H1 (cell line): ENCODE results near the gene SYN1. TPM values are rescaled to one million over a fixed set of nuclear protein-coding genes. Genes with fewer than 3 reads are reported as not detected.

Experiments
- CHD7 ChIP-seq: fragments of 300-600 bp; sonication (generic); IDR thresholded peaks from 2 replicates; pipeline ENCODE4 v1.7.1; 2012; ENCODE audit warnings: low read length, moderate library complexity, mild to moderate bottlenecking, inconsistent platforms; ENCODE audit not compliant: insufficient replicate concordance
- EP300 ChIP-seq, 2 experiments: IDR thresholded peaks; 1 replicate in 1 of 2; 2 replicates in 1 of 2; pipeline ENCODE4 v1.6.1; 2011 to 2012; ENCODE audit warnings: low read depth in 2 of 2, low read length in 2 of 2, mild to moderate bottlenecking in 2 of 2, borderline replicate concordance in 1 of 2, inconsistent platforms in 1 of 2, moderate library complexity in 1 of 2
- FOSL1 ChIP-seq: IDR thresholded peaks from 2 replicates; pipeline ENCODE4 v1.6.1; 2011; ENCODE audit warnings: mild to moderate bottlenecking, low read depth, low read length, moderate library complexity; ENCODE audit not compliant: insufficient read depth
- RBBP5 ChIP-seq: IDR thresholded peaks from 2 replicates; pipeline ENCODE4 v1.7.1; 2012; ENCODE audit warnings: low read depth, mild to moderate bottlenecking, inconsistent platforms, low read length, moderate library complexity, borderline replicate concordance
- ZNF274 ChIP-seq: IDR thresholded peaks from 2 replicates; pipeline ENCODE4 v1.7.0; 2012; ENCODE audit warnings: low read length, borderline replicate concordance; ENCODE audit errors: extremely low read depth
- polyA plus RNA-seq, 7 experiments: library from polyadenylated mRNA; depleted of rRNA in 3 of 7; stranded (reverse) in 5 of 7; unstranded in 2 of 7; fragments of >200 nt in 5 of 7; fragments of 200-250 nt in 2 of 7; gene quantifications; 1 replicate in 5 of 7; 2 replicates in 1 of 7; 4 replicates in 1 of 7; pipeline versions ENCODE4 v1.2.1 to v1.2.3, GENCODE V29; 2011 to 2013; ENCODE audit warnings: missing spikeins in 2 of 7, mixed read lengths in 2 of 7
- total RNA-seq: library from RNA; stranded (reverse); fragmentation: NEBNext Ultra II Directional; extraction: Animal tissue kit (Norgen Biotek cat#: 25700); gene quantifications from 2 replicates; pipeline ENCODE4 v1.2.1, GENCODE V29; 2021

Gene SYN1
- total and polyA plus RNA-seq, 2 of the 8 experiments (the other 6 are each of a cell fraction or from before 2014, with no cell fraction given) = 2.1 to 14.1 TPM

GRCh38 chrX:47649271-47649670 lies 29.6 kb upstream of the SYN1 start (continued):
- no peak for TF ChIP-seq CHD7
- no peak for TF ChIP-seq FOSL1
- no peak for TF ChIP-seq ZNF274
- TF ChIP-seq RBBP5 = no peak
- no peak for TF ChIP-seq EP300 (IDR thresholded peaks at IDR 0.05; ENCODE audit: borderline replicate concordance in 1 of 2, low read depth in 2 of 2, low read length in 2 of 2)
